VCaP (cell line): ENCODE data around the gene PARP1.
A peak's percentile ranks its signal among the peaks of the same experiment; 100 is the strongest.

ENCODE experiments used
- H3K27ac ChIP-seq: fragments of 450-650 bp; 2 replicates; pipeline ENCODE4 v1.5.1; 2017
- TF ChIP-seq, protein P1 (sequence below): fragments of 450-650 bp; conservative IDR thresholded peaks from 2 replicates; pipeline ENCODE4 v1.5.1; 2017; ENCODE audit warnings: mild to moderate bottlenecking, moderate library complexity

PARP1 gene

DNA sequence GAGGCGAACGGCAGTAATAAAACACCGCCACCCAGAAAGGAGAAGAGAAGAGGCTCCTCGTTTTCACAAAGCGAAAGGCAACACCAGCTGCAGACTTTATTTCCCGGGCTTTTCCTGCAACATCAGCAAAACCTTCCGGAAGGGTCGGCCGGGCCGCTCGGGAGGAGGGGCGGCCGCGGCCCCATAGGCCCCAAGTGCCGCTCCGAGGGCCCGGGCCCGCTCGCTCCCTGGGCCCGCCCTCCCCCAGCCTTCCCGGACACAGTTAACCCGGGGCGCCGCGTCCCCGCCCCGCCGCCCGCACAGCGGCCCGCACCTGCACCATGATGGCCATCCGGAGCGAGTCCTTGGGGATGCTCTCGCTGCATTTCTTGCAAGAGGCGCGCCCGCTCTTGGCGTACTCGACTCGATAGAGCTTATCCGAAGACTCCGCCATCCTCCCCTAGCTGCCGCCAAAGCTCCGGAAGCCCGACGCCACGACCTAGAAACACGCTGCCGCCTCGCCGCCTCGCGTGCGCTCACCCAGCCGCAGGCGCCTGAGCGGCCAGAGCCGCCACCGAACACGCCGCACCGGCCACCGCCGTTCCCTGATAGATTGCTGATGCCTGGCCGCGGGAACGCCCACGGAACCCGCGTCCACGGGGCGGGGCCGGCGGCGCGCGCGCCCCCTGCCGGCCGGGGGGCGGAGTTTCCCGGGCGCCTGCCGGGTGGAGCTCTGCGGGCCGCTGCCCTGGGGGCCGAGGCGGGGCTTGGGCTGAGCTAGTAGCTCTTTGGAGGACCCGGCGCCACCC is at the start of gene PARP1:
Gene PARP1, minus strand, starts transcription at position 597 of the 788 bp plus-strand sequence. Its CDS starts 164 bp downstream, at position 433.
- TF ChIP-seq, protein P1, sequence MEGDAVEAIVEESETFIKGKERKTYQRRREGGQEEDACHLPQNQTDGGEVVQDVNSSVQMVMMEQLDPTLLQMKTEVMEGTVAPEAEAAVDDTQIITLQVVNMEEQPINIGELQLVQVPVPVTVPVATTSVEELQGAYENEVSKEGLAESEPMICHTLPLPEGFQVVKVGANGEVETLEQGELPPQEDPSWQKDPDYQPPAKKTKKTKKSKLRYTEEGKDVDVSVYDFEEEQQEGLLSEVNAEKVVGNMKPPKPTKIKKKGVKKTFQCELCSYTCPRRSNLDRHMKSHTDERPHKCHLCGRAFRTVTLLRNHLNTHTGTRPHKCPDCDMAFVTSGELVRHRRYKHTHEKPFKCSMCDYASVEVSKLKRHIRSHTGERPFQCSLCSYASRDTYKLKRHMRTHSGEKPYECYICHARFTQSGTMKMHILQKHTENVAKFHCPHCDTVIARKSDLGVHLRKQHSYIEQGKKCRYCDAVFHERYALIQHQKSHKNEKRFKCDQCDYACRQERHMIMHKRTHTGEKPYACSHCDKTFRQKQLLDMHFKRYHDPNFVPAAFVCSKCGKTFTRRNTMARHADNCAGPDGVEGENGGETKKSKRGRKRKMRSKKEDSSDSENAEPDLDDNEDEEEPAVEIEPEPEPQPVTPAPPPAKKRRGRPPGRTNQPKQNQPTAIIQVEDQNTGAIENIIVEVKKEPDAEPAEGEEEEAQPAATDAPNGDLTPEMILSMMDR, result peak; percentile 97
- H3K27ac ChIP-seq, result peak within 1 kb of the TSS; percentile 89

DNA sequence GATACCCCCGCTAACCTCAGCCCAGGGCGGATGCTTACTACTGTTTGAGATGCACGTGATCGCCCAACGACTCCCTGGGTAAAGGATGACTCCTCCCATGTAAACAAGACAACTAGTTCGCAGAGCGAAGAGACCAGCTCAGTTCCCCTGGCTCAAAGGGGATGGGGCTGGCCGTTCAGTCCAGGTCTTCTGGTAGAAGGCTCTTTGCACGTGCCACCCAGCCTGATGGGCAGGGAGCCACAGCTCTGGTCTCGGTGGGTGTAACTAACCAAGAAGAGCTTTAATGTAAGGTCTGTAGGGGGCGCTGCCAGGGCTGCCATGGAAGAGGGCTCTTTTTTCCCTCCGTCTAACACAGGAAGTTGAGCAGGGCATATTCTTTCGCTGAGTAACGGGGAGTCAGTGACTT is 49.4 kb upstream of the PARP1 start:
- TF ChIP-seq, protein P1, result no peak
- no peak overlapping the region for H3K27ac ChIP-seq

DNA sequence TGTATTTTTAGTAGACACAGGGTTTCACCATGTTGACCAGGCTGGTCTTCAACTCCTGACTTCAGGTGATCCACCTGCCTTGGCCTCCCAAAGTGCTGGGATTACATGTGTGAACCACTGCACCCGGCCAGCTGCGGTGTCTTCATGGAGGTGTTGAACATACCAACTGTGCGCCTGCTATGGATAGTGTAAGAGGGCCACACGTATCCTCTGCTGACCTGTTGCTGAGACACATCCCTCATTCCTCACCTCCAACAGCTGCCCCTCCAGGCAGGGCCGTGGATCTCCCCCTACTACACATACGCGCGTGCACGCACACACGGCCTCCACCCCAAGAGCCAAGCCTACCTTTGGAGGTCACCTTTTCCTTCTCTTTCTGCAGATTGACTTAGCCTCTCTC is 48.0 kb upstream of the PARP1 start:
- H3K27ac ChIP-seq, result no peak overlapping the region
- TF ChIP-seq, protein P1, result no peak

DNA sequence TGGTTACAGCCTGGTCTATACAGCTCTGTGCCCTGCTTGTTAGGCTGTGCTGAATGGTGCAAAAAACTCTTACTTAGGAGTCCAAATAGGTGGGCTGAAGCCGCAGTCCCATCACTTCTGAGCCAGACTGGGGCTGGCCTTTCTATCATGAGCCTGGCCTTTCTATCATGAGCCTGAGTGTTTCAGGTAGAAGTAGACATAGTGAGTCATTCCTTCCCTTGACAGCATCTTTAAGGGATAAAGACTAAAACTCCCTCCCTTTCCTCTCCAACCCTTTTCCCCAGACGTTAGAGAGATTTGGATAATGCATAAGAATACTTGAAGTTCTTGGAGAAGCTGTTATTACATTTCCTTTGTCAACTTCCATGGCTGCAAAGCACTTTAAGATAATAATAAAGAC is 46.5 kb upstream of the PARP1 start:
- TF ChIP-seq, protein P1, result no peak
- no peak overlapping the region for H3K27ac ChIP-seq

DNA sequence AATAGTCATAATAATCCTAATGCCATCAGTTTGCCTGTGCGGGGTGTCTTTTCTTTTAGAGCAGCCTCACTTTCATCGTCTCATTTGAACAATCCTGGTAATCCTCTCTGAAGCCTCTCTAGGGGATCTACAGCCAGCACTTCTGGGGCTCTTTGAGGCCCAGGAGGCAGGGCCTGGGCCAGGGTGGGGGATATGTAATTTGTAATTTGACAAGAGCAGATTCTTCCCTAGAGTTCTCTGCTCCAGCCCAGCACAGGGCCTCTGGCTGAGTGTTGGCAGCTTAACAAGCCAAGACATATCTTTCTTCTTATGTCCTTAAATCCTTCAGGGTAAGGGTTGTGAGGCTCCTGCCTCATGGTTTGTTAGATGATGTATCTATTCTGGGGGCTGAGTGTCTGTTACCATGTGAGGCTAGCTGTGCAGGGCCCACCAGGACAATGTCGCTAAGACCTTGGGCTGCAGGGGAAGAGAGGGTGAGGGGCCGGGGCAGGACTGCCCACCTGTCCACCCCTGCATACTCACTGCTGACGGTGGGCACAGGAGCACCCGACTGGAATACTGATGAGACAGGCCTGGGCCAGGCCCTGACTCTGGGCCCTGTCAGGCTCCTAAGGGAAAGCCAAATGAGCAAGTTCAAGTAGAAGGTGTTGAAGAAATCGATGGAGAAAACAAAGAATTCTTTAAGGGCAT is 45.3 kb upstream of the PARP1 start:
- TF ChIP-seq, protein P1, result no peak
- no peak overlapping the region for H3K27ac ChIP-seq

DNA sequence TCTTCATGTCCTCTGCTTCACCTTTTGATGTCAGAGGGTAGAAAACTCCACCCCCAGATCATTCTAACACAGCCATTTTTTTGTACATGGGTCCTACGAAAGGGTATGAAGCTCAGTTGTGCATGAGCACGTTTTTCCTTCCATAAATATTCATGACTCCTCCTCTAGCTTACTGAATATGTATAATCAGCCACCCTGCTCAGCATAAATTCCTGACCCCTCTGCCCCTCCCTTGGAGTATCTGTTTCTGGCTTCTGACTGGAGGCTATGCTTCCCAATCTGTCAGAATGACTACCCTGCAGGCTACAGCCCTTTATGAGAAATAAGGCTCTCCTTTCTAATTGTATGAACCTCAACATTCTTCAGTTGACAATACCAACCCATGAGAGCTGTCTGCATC is 42.8 kb upstream of the PARP1 start:
- TF ChIP-seq, protein P1, result no peak
- H3K27ac ChIP-seq, result no peak overlapping the region

DNA sequence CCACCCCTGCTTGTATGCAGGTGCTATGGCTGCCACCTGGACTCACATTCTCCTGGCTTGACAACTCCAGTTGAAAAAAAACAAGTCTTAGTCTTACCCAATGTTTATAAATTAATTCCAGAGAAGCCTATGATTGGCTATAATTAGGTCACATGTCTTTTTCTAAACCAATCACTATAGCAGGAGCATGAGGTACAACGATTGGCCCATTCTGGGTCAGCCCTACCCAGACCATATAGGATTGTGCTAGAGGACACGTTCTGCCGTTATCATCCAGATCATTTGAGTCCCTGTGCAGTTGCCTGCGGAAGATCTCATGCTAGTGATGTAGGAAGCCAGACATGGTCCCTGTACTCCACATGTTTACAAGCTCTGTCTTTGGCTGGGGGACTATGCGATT is 41.9 kb upstream of the PARP1 start:
- TF ChIP-seq, protein P1, result no peak
- H3K27ac ChIP-seq, result no peak overlapping the region
